PC-9 (cell line): ENCODE results near the gene DOCK1. TPM values are rescaled to one million over a fixed set of nuclear protein-coding genes. Genes with fewer than 3 reads are reported as not detected.

Source experiments
- BruUV-seq: library from RNA; stranded (reverse); fragments of 400-500 nt; replicated peaks from 2 replicates; lab custom pipeline; 2021; lab: Mats Ljungman, UMichigan
- CTCF ChIA-PET: fragments of 300-600 bp; sonication (Branson Sonifier 250); formaldehyde crosslinking; loops from one replicate; lab custom pipeline; 2022; ENCODE audit warnings: antibody characterized with exemption; lab: Charles Lee
- POLR2A ChIA-PET: fragments of 300-600 bp; sonication (Branson Sonifier 250); formaldehyde crosslinking; loops from one replicate; lab custom pipeline; 2022; ENCODE audit warnings: antibody characterized with exemption; ENCODE audit not compliant: unreplicated experiment; lab: Charles Lee
- DNase-seq, 2 experiments: peaks; one replicate each; pipeline versions ENCODE4 v3.0.0 to v3.0.0-alpha.2; 2015 to 2022; ENCODE audit warnings: mixed read lengths in 1 of 2
- H2AFZ ChIP-seq: fragments of 200-600 bp; sonication (generic); 2 replicates; pipeline ENCODE4 v1.8.1; 2017; ENCODE audit warnings: antibody characterized with exemption
- H3F3A ChIP-seq: fragments of 200-600 bp; sonication (generic); 2 replicates; pipeline ENCODE4 v1.8.1; 2017; ENCODE audit warnings: antibody characterized with exemption, mild to moderate bottlenecking, low read depth; ENCODE audit not compliant: insufficient read depth
- H3K27ac ChIP-seq: fragments of 200-600 bp; sonication (generic); 2 replicates; pipeline ENCODE4 v1.6.1; 2016; ENCODE audit warnings: mixed run types
- H3K27me3 ChIP-seq: fragments of 200-600 bp; sonication (generic); 2 replicates; pipeline ENCODE4 v1.6.1; 2016; ENCODE audit warnings: low read depth, mixed run types; ENCODE audit not compliant: insufficient read depth
- H3K36me3 ChIP-seq: fragments of 200-600 bp; sonication (generic); 2 replicates; pipeline ENCODE4 v1.6.1; 2016; ENCODE audit warnings: low read depth, mixed run types
- H3K4me1 ChIP-seq: fragments of 200-600 bp; sonication (generic); replicated peaks from 2 replicates; pipeline ENCODE4 v1.6.1; 2016; ENCODE audit warnings: mixed run types; ENCODE audit not compliant: insufficient read depth
- H3K4me2 ChIP-seq: fragments of 200-600 bp; sonication (generic); 2 replicates; pipeline ENCODE4 v1.6.1; 2017; ENCODE audit warnings: mixed run types
- H3K4me3 ChIP-seq: fragments of 200-600 bp; sonication (generic); 2 replicates; pipeline ENCODE4 v1.6.1; 2016; ENCODE audit warnings: mixed run types
- H3K79me2 ChIP-seq: fragments of 200-600 bp; sonication (generic); 2 replicates; pipeline ENCODE4 v1.6.1; 2017; ENCODE audit warnings: low read depth, mixed run types
- H3K9me2 ChIP-seq: fragments of 200-600 bp; sonication (generic); 2 replicates; pipeline ENCODE4 v1.8.1; 2017; ENCODE audit warnings: mild to moderate bottlenecking; ENCODE audit not compliant: insufficient read depth
- H3K9me3 ChIP-seq: fragments of 200-600 bp; sonication (generic); 2 replicates; pipeline ENCODE4 v1.8.1; 2016; ENCODE audit warnings: low read depth; ENCODE audit not compliant: insufficient read depth
- H4K20me1 ChIP-seq: fragments of 200-600 bp; sonication (generic); 2 replicates; pipeline ENCODE4 v1.8.1; 2017; ENCODE audit not compliant: insufficient read depth
- CTCF ChIP-seq: fragments of 200-600 bp; sonication (generic); conservative IDR thresholded peaks from 2 replicates; pipeline ENCODE4 v1.6.1; 2017; ENCODE audit warnings: mixed run types, antibody characterized with exemption, mild to moderate bottlenecking, moderate library complexity
- EZH2 ChIP-seq: fragments of 200-600 bp; sonication (generic); IDR thresholded peaks from 2 replicates; pipeline ENCODE4 v1.8.0; 2017; ENCODE audit warnings: antibody characterized with exemption, low read depth
- intact Hi-C: fragments of 100-400 bp; cut with micrococcal nuclease; formaldehyde crosslinking; loops from one replicate; pipeline ENCODE4 v1.10.0; 2022; ENCODE audit not compliant: unreplicated experiment
- total RNA-seq: library from RNA; stranded (reverse); gene quantifications from 2 replicates; pipeline ENCODE4 v1.2.3, GENCODE V29; 2021

Gene DOCK1
- total RNA-seq, 1 experiment from 2014 or later, result 24.8 TPM

GRCh38 chr10:127378628-127379027 is 473.4 kb downstream of the DOCK1 start:
- Histone ChIP-seq H4K20me1 (no peaks in the 10 kb centered on the region), H2AFZ (no peak overlapping the region), H3K79me2 (no peaks in the 10 kb centered on the region), H3K4me2 (no peak overlapping the region), H3K9me2 (no peaks in the 10 kb centered on the region), H3K9me3 (no peaks in the 10 kb centered on the region), H3K4me3 (no peak overlapping the region), H3K36me3 (no peaks in the 10 kb centered on the region), H3F3A (no peaks in the 10 kb centered on the region), H3K27ac (no peak overlapping the region), H3K27me3 (no peaks in the 10 kb centered on the region), H3K4me1 (no peaks in the 10 kb centered on the region)
- DNase-seq, result no peak
- CTCF ChIA-PET, result no interaction called here
- BruUV-seq, result no TSS peak
- intact Hi-C loops, result no loop called here
- POLR2A ChIA-PET, result no interaction called here
- TF ChIP-seq EZH2 (no peak), CTCF (no peak)

GRCh38 chr10:127384532-127384931 is 479.3 kb downstream of the DOCK1 start:
- Histone ChIP-seq H3K9me2 (no peaks in the 10 kb centered on the region), H4K20me1 (no peaks in the 10 kb centered on the region), H2AFZ (no peak overlapping the region), H3K9me3 (no peaks in the 10 kb centered on the region), H3F3A (no peaks in the 10 kb centered on the region), H3K4me2 (no peak overlapping the region), H3K4me1 (no peaks in the 10 kb centered on the region), H3K27me3 (no peaks in the 10 kb centered on the region), H3K79me2 (no peaks in the 10 kb centered on the region), H3K4me3 (no peak overlapping the region), H3K36me3 (no peaks in the 10 kb centered on the region), H3K27ac (no peak overlapping the region)
- BruUV-seq, result no TSS peak
- TF ChIP-seq CTCF, result no peak
- TF ChIP-seq EZH2, result no peak
- DNase-seq, result no peak
- POLR2A ChIA-PET, result no interaction called here
- intact Hi-C loops, result no loop called here
- CTCF ChIA-PET, result no interaction called here

- ChIA-PET POLR2A (no interaction called here), CTCF (no interaction called here)
- H4K20me1 ChIP-seq, result no peaks in the 10 kb centered on the region
- no peaks in the 10 kb centered on the region for H3F3A ChIP-seq
- BruUV-seq, result no TSS peak
- TF ChIP-seq CTCF (no peak), EZH2 (no peak)
- H2AFZ ChIP-seq, result no peak overlapping the region
- H3K4me1 ChIP-seq, result no peaks in the 10 kb centered on the region
- H3K9me2 ChIP-seq, result no peaks in the 10 kb centered on the region
- no peaks in the 10 kb centered on the region for H3K79me2 ChIP-seq
- H3K27ac ChIP-seq, result no peak overlapping the region
- DNase-seq, result no peak
- no peaks in the 10 kb centered on the region for H3K36me3 ChIP-seq
- H3K9me3 ChIP-seq, result no peaks in the 10 kb centered on the region
- no peaks in the 10 kb centered on the region for H3K27me3 ChIP-seq
- H3K4me2 ChIP-seq, result no peak overlapping the region
- H3K4me3 ChIP-seq, result no peak overlapping the region
- intact Hi-C loops, result no loop called here
Measured at GRCh38 chr10:127385066-127385465, 479.8 kb downstream of the DOCK1 start.
